Esophagus (tissue), 2 donors: Measurements from ENCODE around the gene C16orf95. TPM values are rescaled to one million over a fixed set of nuclear protein-coding genes. Genes with fewer than 3 reads are reported as not detected.
A peak's percentile ranks its signal among the peaks of the same experiment; 100 is the strongest.

Experiments used
- H3K27ac ChIP-seq, 2 donors: one replicate each; pipeline ENCODE4 v1.5.1; 2013; ENCODE audit warnings: low read depth in 2 of 2, mild to moderate bottlenecking in 2 of 2, inconsistent platforms in 1 of 2, low read length in 1 of 2, moderate library complexity in 1 of 2
- H3K27me3 ChIP-seq, 2 donors: one replicate each; pipeline ENCODE4 v1.6.1; 2013; ENCODE audit warnings: low read length in 2 of 2, control low read depth in 1 of 2, mild to moderate bottlenecking in 1 of 2; ENCODE audit not compliant: insufficient read depth in 2 of 2, control insufficient read depth in 1 of 2
- H3K36me3 ChIP-seq, 2 donors: one replicate each; pipeline ENCODE4 v1.6.1; 2013; ENCODE audit warnings: low read length in 1 of 2; ENCODE audit not compliant: control insufficient read depth in 2 of 2, insufficient read depth in 2 of 2
- H3K4me1 ChIP-seq, 2 donors: one replicate each; pipeline ENCODE4 v1.6.1; 2013; ENCODE audit warnings: low read length in 1 of 2; ENCODE audit not compliant: control insufficient read depth in 2 of 2, insufficient read depth in 2 of 2
- H3K4me3 ChIP-seq, 2 donors: one replicate each; pipeline ENCODE4 v1.5.1; 2013; ENCODE audit warnings: low read length in 2 of 2, mild to moderate bottlenecking in 2 of 2, low read depth in 1 of 2, moderate library complexity in 1 of 2
- H3K9me3 ChIP-seq, 2 donors: one replicate each; pipeline ENCODE4 v1.6.1; 2013; ENCODE audit warnings: mild to moderate bottlenecking in 2 of 2, low read depth in 1 of 2, low read length in 1 of 2, moderate library complexity in 1 of 2; ENCODE audit not compliant: control insufficient read depth in 2 of 2, insufficient read depth in 1 of 2
- WGBS, 2 donors: extraction: QIAGEN DNeasy Blood & Tissue Kit; methylation state at CpG; one replicate each; pipeline ENCODE4 v1.1.7; 2013; 5-methylcytosine and 5-hydroxymethylcytosine counted together
- polyA plus RNA-seq, 2 donors: library from polyadenylated mRNA; stranded (reverse); fragments of 200-250 nt; gene quantifications; one replicate each; pipeline ENCODE4 v1.2.3, GENCODE V29; 2013
- donor health status: healthy with polysubstance abuse.
- donor health status: Bipolar disorder and iron deficiency.

Gene C16orf95
- polyA plus RNA-seq, 2 donors = 3.4 to 3.8 TPM

- Histone ChIP-seq H3K27me3 (no peaks in the 10 kb centered on the region), H3K9me3 (no peaks in the 10 kb centered on the region), H3K4me3 (no peak overlapping the region), H3K4me1 (no peaks in the 10 kb centered on the region), H3K36me3 (peaks cover 0 to 35% of the 10 kb centered on the region in 2 donors), H3K27ac (no peak overlapping the region)
- WGBS, 2 donors = 65 to 73% methylated on average over 11 of the region's 11 CpGs
Observed at GRCh38 chr16:87326151-87326571, 9.0 kb upstream of the C16orf95 start.

DNA sequence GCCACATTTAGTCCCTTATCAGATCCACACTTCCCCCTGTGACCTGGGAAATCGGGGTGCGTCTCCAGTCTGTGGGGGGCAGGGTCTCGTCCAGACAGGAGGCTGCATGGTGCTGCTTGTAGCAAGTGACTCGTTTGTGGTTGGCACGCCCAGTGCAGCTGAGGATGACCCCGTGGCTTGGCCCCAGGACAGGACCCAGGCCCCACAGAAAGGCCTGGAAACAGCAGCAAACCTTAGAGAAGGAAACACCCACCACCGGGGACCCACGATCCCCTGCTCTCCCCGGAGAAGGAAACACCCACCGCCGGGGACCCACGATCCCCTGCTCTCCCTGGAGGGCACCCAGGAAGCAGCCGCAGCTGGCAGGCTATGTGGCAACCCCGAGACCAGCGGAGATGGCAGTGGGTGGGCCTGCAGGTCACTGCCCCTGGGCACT lies 8.2 kb upstream of the C16orf95 start:
- WGBS, 2 donors = 61 to 64% methylated on average over 15 of the region's 15 CpGs
- Histone ChIP-seq H3K27ac (no peak overlapping the region), H3K36me3 (peaks cover 0 to 29% of the 10 kb centered on the region in 2 donors)

DNA sequence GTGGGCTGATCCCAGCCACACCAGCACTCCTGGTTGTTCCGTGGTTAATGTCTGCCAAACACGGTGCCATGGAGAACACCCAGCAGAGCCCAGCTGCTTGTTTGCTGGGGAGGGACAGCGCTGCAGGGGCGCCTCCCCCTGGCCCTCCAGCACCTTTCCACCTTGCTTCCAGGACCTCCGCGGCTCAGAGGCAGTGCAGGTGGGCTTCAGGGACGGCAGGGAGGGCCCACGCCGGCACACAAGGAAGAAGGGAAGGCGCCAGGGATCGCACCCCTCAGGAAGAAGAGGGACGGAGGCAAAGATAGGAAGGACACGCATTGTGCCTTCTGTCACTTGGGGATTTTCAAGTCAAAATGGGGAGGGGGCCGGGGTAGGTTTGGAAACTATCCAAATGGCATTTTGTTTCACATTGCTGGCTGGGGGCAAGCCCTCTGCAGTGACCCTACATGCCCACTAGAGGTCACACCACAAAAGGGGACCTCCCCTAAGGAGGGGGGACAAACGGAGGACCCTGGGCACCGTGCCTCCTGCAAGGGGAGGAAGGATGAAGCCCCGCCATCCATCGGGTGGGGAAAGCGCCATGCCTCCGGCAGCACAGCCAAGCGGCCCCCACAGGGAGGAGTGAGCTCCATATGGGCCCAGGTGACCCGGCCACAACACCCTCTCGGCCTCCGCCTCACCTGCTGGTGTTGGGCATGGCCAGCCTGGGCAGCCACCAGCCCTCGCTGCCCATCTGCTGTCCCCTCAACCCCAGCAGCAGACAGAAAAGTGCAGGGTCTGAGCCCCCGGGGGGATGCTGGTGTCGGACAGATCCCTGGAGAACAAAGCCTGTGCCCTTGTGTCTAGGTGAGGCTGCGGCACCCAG lies 7.5 kb upstream of the C16orf95 start:
- Histone ChIP-seq H3K27me3 (no peaks in the 10 kb centered on the region), H3K9me3 (no peaks in the 10 kb centered on the region), H3K27ac (peak overlapping the region in 1 of 2 donors; percentile 19), H3K4me1 (no peaks in the 10 kb centered on the region), H3K4me3 (no peak overlapping the region), H3K36me3 (peaks cover 0 to 21% of the 10 kb centered on the region in 2 donors)
- WGBS, 2 donors = 53 to 57% methylated on average over 26 to 28 of the region's 28 CpGs

More for the DNA sequence above, 8.2 kb upstream of the C16orf95 start:
- no peak overlapping the region for H3K4me3 ChIP-seq
- H3K9me3 ChIP-seq = no peaks in the 10 kb centered on the region
- no peaks in the 10 kb centered on the region for H3K4me1 ChIP-seq
- H3K27me3 ChIP-seq = no peaks in the 10 kb centered on the region

GRCh38 chr16:87323727-87324410 lies 6.7 kb upstream of the C16orf95 start:
- 91 to 92% methylated on average over 21 of the region's 21 CpGs for WGBS, 2 donors
- H3K27ac ChIP-seq = no peak overlapping the region
- H3K27me3 ChIP-seq = no peaks in the 10 kb centered on the region

GRCh38 chr16:87322833-87323726 lies 5.9 kb upstream of the C16orf95 start:
- no peak overlapping the region for H3K27ac ChIP-seq
- H3K4me3 ChIP-seq = no peak overlapping the region
- peaks cover 0 to 5% of the 10 kb centered on the region in 2 donors for H3K4me1 ChIP-seq
- no peaks in the 10 kb centered on the region for H3K27me3 ChIP-seq
- no peaks in the 10 kb centered on the region for H3K9me3 ChIP-seq
- 75 to 87% methylated on average over 35 of the region's 35 CpGs for WGBS, 2 donors
- H3K36me3 ChIP-seq = peaks cover 0 to 10% of the 10 kb centered on the region in 2 donors

More at GRCh38 chr16:87323727-87324410, 6.7 kb upstream of the C16orf95 start:
- Histone ChIP-seq H3K4me3 (no peak overlapping the region), H3K36me3 (peaks cover 0 to 15% of the 10 kb centered on the region in 2 donors), H3K4me1 (no peaks in the 10 kb centered on the region), H3K9me3 (no peaks in the 10 kb centered on the region)

DNA sequence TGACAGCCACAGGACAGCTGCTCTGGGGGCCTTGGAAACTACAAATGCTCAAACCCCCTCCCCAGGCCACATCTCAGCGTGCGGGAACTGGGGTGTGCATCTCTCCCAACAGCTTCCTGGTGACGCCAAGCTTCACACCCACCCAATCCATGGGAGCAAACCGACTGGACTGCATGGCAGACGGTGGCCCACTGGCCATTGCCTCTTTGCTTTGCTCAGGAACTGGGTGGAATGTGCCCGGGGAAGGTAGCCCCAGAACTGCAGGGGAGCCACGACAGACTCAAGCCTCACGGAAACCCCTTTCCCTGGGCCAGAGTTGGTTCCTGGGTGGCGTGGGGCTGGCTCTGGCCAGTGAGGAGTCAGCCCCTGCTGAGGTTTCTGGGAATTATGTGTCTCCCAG lies 5.2 kb upstream of the C16orf95 start:
- Histone ChIP-seq H3K4me1 (peaks cover 0 to 6% of the 10 kb centered on the region in 2 donors), H3K27me3 (no peaks in the 10 kb centered on the region), H3K27ac (no peak overlapping the region), H3K9me3 (no peaks in the 10 kb centered on the region), H3K36me3 (peaks cover 0 to 6% of the 10 kb centered on the region in 2 donors), H3K4me3 (no peak overlapping the region)
- 88 to 89% methylated on average over 9 of the region's 9 CpGs for WGBS, 2 donors

DNA sequence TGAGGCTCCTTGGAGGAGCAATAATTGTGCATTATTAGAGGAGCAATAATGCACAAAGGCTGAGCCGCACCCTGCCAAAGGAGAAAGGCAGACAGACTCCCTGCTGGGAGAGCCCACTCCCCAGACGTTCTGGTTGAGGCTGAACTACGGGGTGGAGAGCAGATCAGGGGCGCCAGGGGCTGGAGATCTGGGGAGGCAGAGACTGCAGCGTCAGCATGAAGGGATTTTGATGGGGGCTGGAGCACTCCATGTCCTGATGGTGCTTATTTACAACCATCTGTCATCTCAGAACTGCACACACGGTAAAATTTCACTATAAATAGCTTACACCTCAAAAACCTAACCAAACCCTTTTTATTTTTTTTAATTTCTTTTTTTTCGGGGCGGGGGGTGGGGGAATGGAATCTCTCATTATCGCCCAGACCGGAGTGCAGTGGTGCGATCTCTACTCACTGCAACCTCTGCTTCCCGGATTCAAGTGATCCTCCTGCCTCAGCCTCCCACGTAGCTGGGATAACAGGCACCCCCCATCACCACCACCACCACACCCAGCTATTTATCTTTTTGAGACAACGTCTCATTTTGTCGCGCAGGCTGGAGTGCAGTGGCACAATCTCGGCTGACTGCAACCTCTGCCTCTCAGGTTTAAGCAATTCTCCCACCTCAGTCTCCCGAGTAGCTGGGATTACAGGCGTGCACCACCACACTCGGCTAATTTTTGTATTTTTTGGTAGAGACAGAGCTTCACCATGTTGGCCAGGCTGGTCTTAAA lies 4.3 kb upstream of the C16orf95 start:
- H3K27ac ChIP-seq = no peak overlapping the region
- peaks cover 0 to 6% of the 10 kb centered on the region in 2 donors for H3K36me3 ChIP-seq
- no peaks in the 10 kb centered on the region for H3K27me3 ChIP-seq
- peaks cover 0 to 6% of the 10 kb centered on the region in 2 donors for H3K4me1 ChIP-seq
- 80 to 82% methylated on average over 20 of the region's 20 CpGs for WGBS, 2 donors
- no peaks in the 10 kb centered on the region for H3K9me3 ChIP-seq
- H3K4me3 ChIP-seq = no peak overlapping the region

DNA sequence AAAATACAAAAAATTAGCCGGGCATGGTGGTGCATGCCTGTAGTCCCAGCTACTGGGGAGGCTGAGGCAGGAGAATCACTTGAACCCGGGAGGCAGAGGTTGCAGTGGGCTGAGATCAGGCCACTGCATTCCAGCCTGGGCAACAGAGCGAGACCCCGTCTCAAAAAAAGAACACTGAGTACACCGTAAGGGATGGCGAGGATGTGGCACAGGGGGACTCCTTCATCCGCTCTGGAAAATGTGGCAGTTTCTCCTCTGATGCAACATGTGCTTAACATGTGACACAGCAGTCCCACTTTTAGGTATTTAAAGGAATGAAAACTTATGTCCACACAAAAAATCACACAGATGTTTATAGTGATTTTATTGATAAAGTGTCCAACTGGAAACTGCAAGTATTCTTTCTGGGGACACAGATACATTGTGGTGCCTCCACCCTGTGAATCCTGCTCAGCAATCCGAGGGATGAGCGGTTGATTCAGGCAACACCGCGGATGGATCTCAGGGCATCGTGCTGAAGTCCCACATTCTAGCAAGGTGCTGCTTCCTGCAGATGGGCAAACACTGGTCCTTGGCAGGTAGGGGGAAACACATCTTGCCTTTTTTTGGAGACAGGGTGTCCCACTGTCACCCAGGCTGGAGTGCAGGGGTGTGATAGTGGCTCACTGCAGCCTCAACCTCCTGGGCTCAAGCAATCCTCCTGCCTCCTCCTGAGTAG lies 3.5 kb upstream of the C16orf95 start:
- Histone ChIP-seq H3K36me3 (peaks cover 0 to 6% of the 10 kb centered on the region in 2 donors), H3K4me3 (no peak overlapping the region), H3K27ac (no peak overlapping the region), H3K9me3 (no peaks in the 10 kb centered on the region), H3K4me1 (peaks cover 0 to 6% of the 10 kb centered on the region in 2 donors), H3K27me3 (no peaks in the 10 kb centered on the region)
- 89 to 90% methylated on average over 12 of the region's 12 CpGs for WGBS, 2 donors
